H1 (cell line): Measurements from ENCODE around the gene YIF1A. TPM values are rescaled to one million over a fixed set of nuclear protein-coding genes. Genes with fewer than 3 reads are reported as not detected.
A peak's percentile ranks its signal among the peaks of the same experiment; 100 is the strongest.

ENCODE experiments used
- CTCF ChIA-PET: fragments of 300-600 bp; sonication (Branson Sonifier 250); formaldehyde crosslinking; loops from one replicate; lab custom pipeline; 2021; ENCODE audit not compliant: partially characterized antibody; lab: Charles Lee
- POLR2A ChIA-PET: fragments of 300-600 bp; sonication (Branson Sonifier 250); formaldehyde crosslinking; loops from one replicate; lab custom pipeline; 2021; ENCODE audit warnings: inconsistent platforms; ENCODE audit not compliant: partially characterized antibody; lab: Charles Lee
- DNase-seq, 2 experiments: peaks; one replicate each; pipeline versions ENCODE4 v3.0.0 to v3.0.0-alpha.2; 2010 to 2022; ENCODE audit warnings: low spot score in 2 of 2, low read depth in 1 of 2, mixed read lengths in 1 of 2
- FAIRE-seq: peaks from 2 replicates; lab custom pipeline; 2011; peaks lifted over from hg19 to GRCh38; lab: Jason Lieb, UNC
- H2AFZ ChIP-seq: 2 replicates; pipeline ENCODE4 v1.8.1; 2012; ENCODE audit warnings: low read length, inconsistent platforms
- H2AK5ac ChIP-seq: 2 replicates; pipeline ENCODE4 v1.6.1; 2013; ENCODE audit warnings: low read depth, low read length
- H2BK120ac ChIP-seq: replicated peaks from 2 replicates; pipeline ENCODE3; 2013; ENCODE audit warnings: low read depth, low read length, inconsistent platforms
- H2BK12ac ChIP-seq: 2 replicates; pipeline ENCODE4 v1.6.1; 2013; ENCODE audit warnings: low read depth, low read length
- H2BK15ac ChIP-seq: 2 replicates; pipeline ENCODE4 v1.6.1; 2013; ENCODE audit warnings: low read length
- H2BK20ac ChIP-seq: 2 replicates; pipeline ENCODE4 v1.6.1; 2013; ENCODE audit warnings: low read length
- H2BK5ac ChIP-seq: 2 replicates; pipeline ENCODE4 v1.6.1; 2013; ENCODE audit warnings: low read depth, low read length
- H3K14ac ChIP-seq: 2 replicates; pipeline ENCODE4 v1.6.1; 2013; ENCODE audit warnings: inconsistent platforms; ENCODE audit not compliant: insufficient read length
- H3K18ac ChIP-seq: 2 replicates; pipeline ENCODE4 v1.6.1; 2013; ENCODE audit warnings: low read length; ENCODE audit errors: extremely low read depth
- H3K23ac ChIP-seq: 2 replicates; pipeline ENCODE4 v1.6.1; 2013; ENCODE audit warnings: inconsistent platforms; ENCODE audit not compliant: insufficient read length
- H3K23me2 ChIP-seq: 2 replicates; pipeline ENCODE4 v1.6.1; 2013; ENCODE audit warnings: low read depth, low read length
- H3K27ac ChIP-seq: 2 replicates; pipeline ENCODE4 v1.6.1; 2011; ENCODE audit warnings: low read depth, low read length, inconsistent platforms
- H3K27me3 ChIP-seq, 4 experiments: replicated peaks in 1 of 4; 1 replicate in 1 of 4; 2 replicates in 3 of 4; pipeline versions ENCODE4 v1.6.1 to v1.8.1; 2011 to 2013; ENCODE audit warnings: low read length in 3 of 4, mild to moderate bottlenecking in 3 of 4, inconsistent platforms in 2 of 4, mixed read lengths in 2 of 4, moderate library complexity in 1 of 4; ENCODE audit not compliant: control insufficient read depth in 3 of 4, insufficient read depth in 3 of 4; ENCODE audit errors: extremely low read depth in 1 of 4
- H3K36me3 ChIP-seq, 4 experiments: 2 replicates each; pipeline versions ENCODE4 v1.6.1 to v1.8.1; 2011 to 2013; ENCODE audit warnings: mild to moderate bottlenecking in 4 of 4, low read length in 3 of 4, moderate library complexity in 2 of 4, control low read depth in 1 of 4, inconsistent platforms in 1 of 4; ENCODE audit not compliant: insufficient read depth in 4 of 4, control insufficient read depth in 2 of 4
- H3K4ac ChIP-seq: replicated peaks from 2 replicates; pipeline ENCODE3; 2013; ENCODE audit warnings: low read length, low read depth, mixed read lengths, inconsistent platforms; ENCODE audit not compliant: insufficient read length
- H3K4me1 ChIP-seq, 4 experiments: replicated peaks in 1 of 4; 1 replicate in 1 of 4; 2 replicates in 3 of 4; pipeline versions ENCODE4 v1.6.1 to v1.8.1; 2011 to 2013; ENCODE audit warnings: low read length in 3 of 4, inconsistent platforms in 2 of 4, mixed read lengths in 1 of 4; ENCODE audit not compliant: insufficient read depth in 4 of 4, control insufficient read depth in 3 of 4
- H3K4me2 ChIP-seq, 2 experiments: 2 replicates each; pipeline versions ENCODE4 v1.6.1 to v1.8.1; 2011 to 2013; ENCODE audit warnings: low read depth in 2 of 2, low read length in 2 of 2, control low read depth in 1 of 2, inconsistent platforms in 1 of 2, mild to moderate bottlenecking in 1 of 2; ENCODE audit not compliant: insufficient read depth in 1 of 2
- H3K4me3 ChIP-seq, 4 experiments: fragments of 200-600, 300-600 bp in 1 of 4; sonication (generic), shearing (Covaris generic), sonication (Bioruptor Twin) in 1 of 4; 2 replicates each; pipeline versions ENCODE4 v1.5.1 to v1.8.1; 2011 to 2016; ENCODE audit warnings: low read length in 4 of 4, low read depth in 3 of 4, control low read depth in 2 of 4, inconsistent platforms in 2 of 4, mild to moderate bottlenecking in 2 of 4, mixed read lengths in 1 of 4, moderate library complexity in 1 of 4; ENCODE audit not compliant: insufficient read depth in 2 of 4; ENCODE audit errors: extremely low read depth in 1 of 4
- H3K56ac ChIP-seq: replicated peaks from 2 replicates; pipeline ENCODE3; 2013; ENCODE audit warnings: low read depth, mild to moderate bottlenecking, mixed read lengths, low read length, inconsistent platforms; ENCODE audit not compliant: insufficient read length
- H3K79me1 ChIP-seq: 2 replicates; pipeline ENCODE4 v1.6.1; 2013; ENCODE audit warnings: low read depth, low read length, control low read depth
- H3K79me2 ChIP-seq, 2 experiments: 2 replicates each; pipeline versions ENCODE4 v1.6.1 to v1.8.1; 2012 to 2013; ENCODE audit warnings: low read length in 2 of 2, mild to moderate bottlenecking in 2 of 2, inconsistent platforms in 1 of 2; ENCODE audit not compliant: insufficient read depth in 2 of 2, control insufficient read depth in 1 of 2
- H3K9ac ChIP-seq, 4 experiments: replicated peaks in 1 of 4; 1 replicate in 1 of 4; 2 replicates in 3 of 4; pipeline versions ENCODE4 v1.6.1 to v1.8.1; 2011 to 2013; ENCODE audit warnings: low read depth in 3 of 4, low read length in 3 of 4, control low read depth in 2 of 4, mild to moderate bottlenecking in 2 of 4, moderate library complexity in 2 of 4, inconsistent platforms in 1 of 4; ENCODE audit errors: extremely low read depth in 1 of 4
- H3K9me3 ChIP-seq, 2 experiments: 2 replicates each; pipeline versions ENCODE4 v1.6.1 to v1.8.1; 2012 to 2013; ENCODE audit warnings: mild to moderate bottlenecking in 2 of 2, moderate library complexity in 2 of 2, control low read depth in 1 of 2, inconsistent platforms in 1 of 2, low read depth in 1 of 2, low read length in 1 of 2, mixed read lengths in 1 of 2; ENCODE audit not compliant: insufficient read depth in 2 of 2
- H4K20me1 ChIP-seq, 2 experiments: replicated peaks in 1 of 2; 2 replicates each; pipeline versions ENCODE3 to v1.8.1; 2011 to 2013; ENCODE audit warnings: inconsistent platforms in 2 of 2, low read length in 2 of 2, mild to moderate bottlenecking in 1 of 2; ENCODE audit not compliant: insufficient read depth in 2 of 2, control insufficient read depth in 1 of 2
- H4K5ac ChIP-seq: 2 replicates; pipeline ENCODE4 v1.6.1; 2013; ENCODE audit warnings: low read length, low read depth, mixed read lengths, inconsistent platforms; ENCODE audit not compliant: insufficient read length
- H4K8ac ChIP-seq: 2 replicates; pipeline ENCODE4 v1.8.0; 2013; ENCODE audit warnings: mild to moderate bottlenecking, moderate library complexity, low read length, inconsistent platforms; ENCODE audit not compliant: insufficient read depth; ENCODE audit errors: extremely low read depth
- H4K91ac ChIP-seq: replicated peaks from 2 replicates; pipeline ENCODE3; 2013; ENCODE audit warnings: low read length, mixed read lengths, inconsistent platforms; ENCODE audit not compliant: insufficient read length
- ATF3 ChIP-seq: IDR thresholded peaks from 2 replicates; pipeline ENCODE4 v1.6.1; 2011; ENCODE audit warnings: low read depth, mild to moderate bottlenecking, low read length; ENCODE audit not compliant: insufficient read depth
- BRCA1 ChIP-seq: IDR thresholded peaks from 2 replicates; pipeline ENCODE4 v1.6.1; 2012; ENCODE audit warnings: low read depth, low read length, improper control_type of control experiment
- CHD2 ChIP-seq: IDR thresholded peaks from 2 replicates; pipeline ENCODE4 v1.6.1; 2012; ENCODE audit warnings: low read length, improper control_type of control experiment
- EZH2 ChIP-seq: fragments of 200-600 bp; sonication (generic); IDR thresholded peaks from 2 replicates; pipeline ENCODE4 v1.7.1; 2012; ENCODE audit warnings: low read depth, mild to moderate bottlenecking, moderate library complexity, low read length, inconsistent platforms; ENCODE audit not compliant: severe bottlenecking
- PHF8 ChIP-seq: fragments of 200-600 bp; sonication (generic); conservative IDR thresholded peaks from 2 replicates; pipeline ENCODE4 v1.7.1; 2012; ENCODE audit warnings: low read depth, mild to moderate bottlenecking, inconsistent platforms, low read length, moderate library complexity
- RFX5 ChIP-seq: IDR thresholded peaks from 2 replicates; pipeline ENCODE4 v1.6.1; 2011; ENCODE audit warnings: low read depth, low read length, improper control_type of control experiment, borderline replicate concordance
- TAF1 ChIP-seq: IDR thresholded peaks from 2 replicates; pipeline ENCODE4 v1.6.1; 2011; ENCODE audit warnings: mild to moderate bottlenecking, low read depth, low read length
- TAF7 ChIP-seq: optimal IDR thresholded peaks from 2 replicates; pipeline ENCODE3; 2011; ENCODE audit warnings: low read depth, mild to moderate bottlenecking, inconsistent platforms, low read length, moderate library complexity, borderline replicate concordance
- WGBS, 2 experiments: shearing (Covaris generic) in 1 of 2; methylation state at CpG; one replicate each; pipeline versions ENCODE4 v1.1.6 to v1.1.7; 2013 to 2015; ENCODE audit warnings: low lambda C conversion rate in 2 of 2, mixed read lengths in 2 of 2, inconsistent platforms in 1 of 2, low coverage in 1 of 2, missing lambda C conversion rate in 1 of 2; ENCODE audit not compliant: insufficient replicate concordance in 2 of 2, insufficient coverage in 1 of 2, insufficient read length in 1 of 2; ENCODE audit errors: extremely low coverage in 1 of 2, missing lambda C conversion rate in 1 of 2; 5-methylcytosine and 5-hydroxymethylcytosine counted together
- polyA plus RNA-seq, 7 experiments: library from polyadenylated mRNA; depleted of rRNA in 3 of 7; stranded (reverse) in 5 of 7; unstranded in 2 of 7; fragments of >200 nt in 5 of 7; fragments of 200-250 nt in 2 of 7; gene quantifications; 1 replicate in 5 of 7; 2 replicates in 1 of 7; 4 replicates in 1 of 7; pipeline versions ENCODE4 v1.2.1 to v1.2.3, GENCODE V29; 2011 to 2013; ENCODE audit warnings: missing spikeins in 2 of 7, mixed read lengths in 2 of 7
- total RNA-seq: library from RNA; stranded (reverse); fragmentation: NEBNext Ultra II Directional; extraction: Animal tissue kit (Norgen Biotek cat#: 25700); gene quantifications from 2 replicates; pipeline ENCODE4 v1.2.1, GENCODE V29; 2021
- TF ChIP-seq, protein P1 (sequence below): IDR thresholded peaks from 2 replicates; pipeline ENCODE4 v1.6.1; 2011; ENCODE audit warnings: low read length, improper control_type of control experiment

The YIF1A gene
- total and polyA plus RNA-seq, 2 of the 8 experiments (the other 6 are each of a cell fraction or from before 2014, with no cell fraction given): 70.1 to 178 TPM

- H3K4me3 ChIP-seq: no peak overlapping the region
- peak overlapping the region; percentile 1; the same call in 1 of the 2 replicates for H4K8ac ChIP-seq
- H2BK5ac ChIP-seq: no peak overlapping the region
- peak overlapping the region; percentile 62 for H4K91ac ChIP-seq
- H3K27ac ChIP-seq: no peak overlapping the region
- 93% methylated on average over 17 of the region's 17 CpGs; no CpG with 5 or more reads in 1 of the 2 experiments for WGBS, 2 experiments
- H2BK15ac ChIP-seq: peak overlapping the region; percentile 40; the same call in 1 of the 2 replicates
- DNase-seq: no peak
- no peaks in the 10 kb centered on the region for H3K9me3 ChIP-seq
- no peak overlapping the region for H3K4me2 ChIP-seq
- no peak overlapping the region for H2AFZ ChIP-seq
- no peak overlapping the region for H3K9ac ChIP-seq
- CTCF ChIA-PET: interaction anchor here (0.7 to 11.7 kb wide), 13 partner anchors 11 to 92 kb away, joined by 3 to 242 read pairs (median 4); partner anchors contain the start of gene RIN1
- H3K14ac ChIP-seq: no peak overlapping the region
- H3K36me3 ChIP-seq: no peaks in the 10 kb centered on the region
- FAIRE-seq: no peak
- H3K27me3 ChIP-seq: peaks cover 0 to 3% (median 0%) of the 10 kb centered on the region in 4 experiments; a peak in 2 of 7 replicates
- no peak overlapping the region for H3K4ac ChIP-seq
- H2AK5ac ChIP-seq: no peak overlapping the region
- H2BK12ac ChIP-seq: 0 out of 2 replicates have a peak overlapping the region, but pooled peaks have one; percentile 80
- H4K5ac ChIP-seq: no peak overlapping the region
- H2BK20ac ChIP-seq: no peak overlapping the region
- H3K4me1 ChIP-seq: peaks cover 12 to 33% (median 22%) of the 10 kb centered on the region in 4 experiments
- no peaks in the 10 kb centered on the region for H3K79me2 ChIP-seq
- POLR2A ChIA-PET: interaction anchor here (1.1 to 3.5 kb wide), 4 partner anchors 15 to 33 kb away, joined by 4 to 19 read pairs (median 4); no protein-coding TSS in a partner anchor
- peaks cover 8% of the 10 kb centered on the region for H3K23me2 ChIP-seq
- no peaks in the 10 kb centered on the region for H3K79me1 ChIP-seq
- no peak overlapping the region for H3K56ac ChIP-seq
- H3K18ac ChIP-seq: no peak overlapping the region
- no peak overlapping the region for H3K23ac ChIP-seq
- H4K20me1 ChIP-seq: no peaks in the 10 kb centered on the region
- no peak overlapping the region for H2BK120ac ChIP-seq
- TF ChIP-seq RFX5 (no peak), BRCA1 (no peak), CHD2 (no peak), ATF3 (no peak), TAF1 (no peak), TAF7 (no peak), PHF8 (no peak), EZH2 (no peak)
- TF ChIP-seq, protein P1, sequence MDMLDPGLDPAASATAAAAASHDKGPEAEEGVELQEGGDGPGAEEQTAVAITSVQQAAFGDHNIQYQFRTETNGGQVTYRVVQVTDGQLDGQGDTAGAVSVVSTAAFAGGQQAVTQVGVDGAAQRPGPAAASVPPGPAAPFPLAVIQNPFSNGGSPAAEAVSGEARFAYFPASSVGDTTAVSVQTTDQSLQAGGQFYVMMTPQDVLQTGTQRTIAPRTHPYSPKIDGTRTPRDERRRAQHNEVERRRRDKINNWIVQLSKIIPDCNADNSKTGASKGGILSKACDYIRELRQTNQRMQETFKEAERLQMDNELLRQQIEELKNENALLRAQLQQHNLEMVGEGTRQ: no peak
Measured at GRCh38 chr11:66314561-66315497, 25.9 kb upstream of the YIF1A start.
